Measurements from ENCODE around the gene SCN8A.
"Not testable (repeated sequence)": the region's sequence is repeated elsewhere in the genome, so short reads cannot be mapped to it uniquely, and the experiment has no call there.

SCN8A gene

DNA sequence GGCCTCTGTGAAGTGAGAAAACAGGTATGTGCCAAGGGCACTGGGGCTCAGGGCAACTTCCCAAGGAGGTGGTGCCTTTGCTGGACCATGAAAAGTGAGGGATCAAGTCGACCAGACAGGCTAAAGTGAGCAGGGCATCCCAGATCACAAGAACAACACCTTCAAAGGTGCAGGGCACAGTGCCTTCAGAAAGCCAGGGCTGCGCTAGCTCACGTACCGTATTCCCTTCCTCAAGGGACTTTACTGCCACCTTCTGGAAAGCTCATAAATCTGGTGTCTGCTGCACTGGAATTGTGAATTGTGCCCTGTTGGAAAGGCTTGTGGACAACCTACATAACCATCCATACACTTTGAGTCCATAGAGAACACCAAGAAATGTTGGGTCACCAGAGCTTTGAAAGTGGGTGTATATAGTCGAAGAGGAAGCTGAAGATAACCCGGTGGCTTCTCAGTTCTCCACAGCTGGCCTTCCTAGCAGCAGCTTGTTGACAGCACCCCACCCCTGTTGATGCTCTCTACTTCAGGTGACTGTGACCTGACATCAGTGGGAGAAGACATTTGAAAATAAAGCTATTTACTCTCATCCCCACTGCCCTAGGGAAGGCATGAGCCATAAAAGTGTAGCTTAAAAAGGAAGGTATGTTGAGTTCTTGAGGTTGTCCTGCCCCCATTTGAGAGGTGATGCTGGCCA lies 233.0 kb downstream of the SCN8A start:
- no peak overlapping the region for H3K27ac ChIP-seq
- DNase-seq (ENCODE audit: low read depth, low spot score) = peak; percentile 31

DNA sequence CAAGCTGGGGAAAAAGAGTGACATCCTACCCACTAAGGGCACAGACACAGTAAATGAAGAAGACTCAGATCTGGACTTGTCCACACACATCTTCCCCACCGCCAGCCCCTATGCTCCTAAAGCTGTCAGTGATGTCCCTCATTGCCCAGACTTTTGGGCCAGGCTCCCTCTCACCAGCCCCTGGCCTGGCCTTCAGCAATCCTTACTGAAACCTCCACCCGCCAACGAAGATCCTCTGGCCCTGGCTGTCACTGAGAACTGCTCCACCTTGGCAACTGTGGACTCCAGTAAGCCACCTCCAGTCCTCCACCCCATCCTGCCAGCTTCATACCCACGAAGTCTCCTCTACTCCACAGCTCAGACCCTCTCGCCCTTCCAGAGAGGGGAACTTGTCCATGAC lies 234.2 kb downstream of the SCN8A start:
- no peak overlapping the region for H3K27ac ChIP-seq
- DNase-seq (ENCODE audit: low read depth, low spot score) = no peak

DNA sequence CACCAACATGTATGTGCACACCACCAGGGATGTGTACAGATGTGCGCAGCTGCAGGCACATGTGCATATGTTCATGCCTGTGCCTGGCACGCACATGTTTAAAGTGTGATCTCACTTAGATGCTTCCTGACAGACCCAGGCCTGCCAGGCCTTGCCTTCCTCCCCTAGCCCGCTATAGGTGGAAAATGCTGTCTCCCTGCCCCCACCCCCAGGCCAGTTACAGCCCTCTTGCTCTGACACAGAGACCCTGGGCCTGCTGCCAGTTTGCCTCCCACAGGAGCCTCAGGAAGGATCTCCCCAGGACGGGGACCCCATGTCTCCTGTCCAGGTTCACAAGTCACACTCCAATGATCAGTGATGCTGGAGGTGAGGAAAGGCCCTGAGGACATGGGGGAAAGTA lies 235.8 kb downstream of the SCN8A start:
- no peak for DNase-seq (ENCODE audit: low read depth, low spot score)
- no peak overlapping the region for H3K27ac ChIP-seq

DNA sequence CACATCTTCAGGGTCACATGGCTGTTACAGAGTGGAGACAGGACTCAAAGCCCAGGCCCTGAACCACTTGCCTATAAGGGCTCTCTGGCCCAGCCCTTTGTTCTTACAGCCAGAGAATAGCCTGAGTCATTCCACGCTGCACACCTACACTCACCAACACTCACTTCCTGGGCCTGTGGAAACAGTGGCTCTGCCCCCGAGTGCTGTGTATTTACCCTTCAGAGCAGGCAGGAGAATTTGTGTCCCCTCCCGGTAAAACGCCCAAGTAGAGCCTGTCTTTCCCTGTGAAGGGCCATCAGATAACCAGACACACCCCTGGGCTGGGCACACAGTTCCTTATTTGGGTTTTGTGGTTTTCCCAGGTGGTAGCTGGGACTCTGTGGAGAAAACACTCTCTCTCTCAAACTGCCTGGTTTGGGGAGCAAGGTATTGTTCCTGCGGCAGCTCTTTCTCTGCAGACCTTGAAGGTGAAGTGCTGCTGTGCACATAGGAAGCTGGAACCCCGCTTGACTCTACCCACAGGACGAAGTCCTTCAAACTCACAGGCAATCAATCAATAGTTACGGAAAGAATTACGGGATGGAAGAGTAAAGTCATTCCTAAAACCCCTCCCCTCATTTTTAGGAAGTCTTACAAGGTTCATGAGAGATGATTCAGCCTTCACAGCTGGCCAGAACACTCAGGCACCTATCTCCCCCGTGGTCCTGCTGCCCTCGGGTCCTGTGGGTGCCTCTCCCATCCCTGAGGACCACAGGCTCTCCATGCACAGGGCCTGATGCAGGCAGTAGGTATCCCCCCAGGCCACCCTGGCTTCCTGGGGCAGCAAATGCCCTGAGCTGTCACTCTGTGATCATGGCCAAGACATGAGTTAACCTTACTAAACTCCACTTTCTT lies 237.1 kb downstream of the SCN8A start:
- DNase-seq (ENCODE audit: low read depth, low spot score) = peak; percentile 66
- peak overlapping the region; percentile 38 for H3K27ac ChIP-seq

DNA sequence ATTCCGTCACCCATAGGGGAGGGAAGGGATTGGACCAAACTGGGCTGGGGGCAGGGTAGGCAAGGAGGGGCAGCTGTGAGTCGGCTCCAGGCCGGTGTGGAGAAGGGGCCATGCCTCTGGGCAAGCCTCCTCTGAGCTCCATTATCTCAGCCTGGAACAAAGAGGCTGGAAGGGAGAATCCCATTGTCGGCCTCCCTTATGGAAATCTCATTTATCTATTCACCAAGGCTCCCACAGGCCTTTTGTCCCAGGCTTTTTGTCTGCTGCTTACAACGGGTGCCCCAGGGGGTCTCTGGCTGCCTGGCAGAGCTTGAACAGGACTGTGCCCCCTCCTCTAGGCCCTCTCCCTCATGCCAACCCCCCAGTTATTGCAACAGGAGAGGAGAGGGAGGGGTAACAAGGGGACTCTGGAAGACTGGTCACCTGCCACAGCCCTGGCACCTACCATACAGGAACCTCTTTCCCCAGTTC lies 238.0 kb downstream of the SCN8A start:
- H3K27ac ChIP-seq = no peak overlapping the region
- no peak for DNase-seq (ENCODE audit: low read depth, low spot score)

DNA sequence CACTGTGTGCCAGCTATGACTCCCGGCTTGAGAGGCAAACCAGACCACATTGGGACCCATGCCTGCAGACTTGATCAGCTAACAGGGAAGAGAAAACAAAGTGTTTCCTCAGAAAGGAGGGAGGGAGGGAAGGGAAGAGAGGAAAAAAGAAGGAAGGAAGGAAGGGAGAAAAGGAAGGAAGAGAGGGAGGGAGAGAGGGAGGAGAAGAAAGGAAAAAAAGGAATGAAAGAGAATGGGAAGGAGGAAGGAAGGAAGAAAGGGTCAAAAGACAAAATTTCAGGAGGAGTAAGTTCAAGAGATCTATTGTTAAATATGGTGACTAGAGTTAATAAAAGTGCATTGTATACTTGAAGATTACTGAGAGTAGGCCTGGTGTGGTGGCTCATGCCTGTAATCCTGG lies 238.6 kb downstream of the SCN8A start:
- no peak overlapping the region for H3K27ac ChIP-seq
- DNase-seq (ENCODE audit: low read depth, low spot score) = no peak

DNA sequence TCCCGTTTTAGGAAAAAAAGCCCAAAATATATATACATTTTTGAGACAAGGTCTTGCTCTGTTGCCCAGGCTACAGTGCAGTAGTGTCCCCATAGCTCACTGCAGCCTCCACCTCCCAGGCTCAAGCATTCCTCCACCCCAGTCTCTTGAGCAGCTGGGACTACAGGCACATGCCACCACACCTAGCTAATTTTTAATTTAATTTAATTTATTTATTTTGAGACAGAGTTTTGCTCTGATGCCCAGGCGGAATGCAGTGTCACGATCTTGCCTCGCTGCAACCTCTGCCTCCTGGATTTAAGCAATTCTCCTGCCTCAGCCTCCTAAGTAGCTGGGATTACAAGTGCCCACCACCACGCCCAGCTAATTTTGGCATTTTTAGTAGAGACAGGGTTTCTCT lies 240.8 kb downstream of the SCN8A start:
- not testable (repeated sequence) for DNase-seq (ENCODE audit: low read depth, low spot score); H3K27ac ChIP-seq

DNA sequence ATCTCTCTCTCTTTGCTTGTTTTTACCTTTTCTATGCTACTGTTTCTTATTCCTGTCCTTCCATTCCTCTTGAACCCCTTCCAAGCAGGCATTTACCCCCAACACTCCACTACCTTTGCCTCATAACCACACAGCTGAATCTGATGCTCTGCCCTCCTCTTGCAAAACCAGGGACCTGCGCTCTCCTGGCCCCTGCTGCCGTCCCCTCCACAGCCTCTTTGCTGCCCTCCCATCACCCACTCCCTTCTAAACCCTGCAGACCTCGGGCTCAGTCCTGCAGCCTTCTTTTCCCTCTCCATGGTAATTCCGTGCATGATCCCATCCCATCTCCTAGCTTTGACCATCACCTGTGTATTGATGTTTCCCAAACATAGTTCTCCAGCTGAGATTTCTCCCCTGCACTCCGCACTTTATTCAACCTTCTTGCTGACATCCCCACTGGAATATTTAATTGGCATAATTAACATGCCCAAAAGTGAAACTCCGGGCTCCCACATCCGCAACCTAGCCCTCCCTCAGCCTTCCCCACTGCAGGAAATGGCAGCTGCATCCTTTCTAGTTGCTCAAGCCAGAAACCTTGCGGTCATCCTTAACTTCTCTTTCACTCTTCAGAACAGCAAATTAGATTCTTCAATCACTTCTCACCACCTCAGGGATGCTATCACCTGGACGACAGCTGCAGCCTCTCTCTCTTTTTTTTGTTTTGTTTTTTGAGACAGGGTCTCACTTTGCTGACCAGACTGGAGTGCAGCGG lies 241.5 kb downstream of the SCN8A start:
- H3K27ac ChIP-seq = no peak overlapping the region
- no peak for DNase-seq (ENCODE audit: low read depth, low spot score)

DNA sequence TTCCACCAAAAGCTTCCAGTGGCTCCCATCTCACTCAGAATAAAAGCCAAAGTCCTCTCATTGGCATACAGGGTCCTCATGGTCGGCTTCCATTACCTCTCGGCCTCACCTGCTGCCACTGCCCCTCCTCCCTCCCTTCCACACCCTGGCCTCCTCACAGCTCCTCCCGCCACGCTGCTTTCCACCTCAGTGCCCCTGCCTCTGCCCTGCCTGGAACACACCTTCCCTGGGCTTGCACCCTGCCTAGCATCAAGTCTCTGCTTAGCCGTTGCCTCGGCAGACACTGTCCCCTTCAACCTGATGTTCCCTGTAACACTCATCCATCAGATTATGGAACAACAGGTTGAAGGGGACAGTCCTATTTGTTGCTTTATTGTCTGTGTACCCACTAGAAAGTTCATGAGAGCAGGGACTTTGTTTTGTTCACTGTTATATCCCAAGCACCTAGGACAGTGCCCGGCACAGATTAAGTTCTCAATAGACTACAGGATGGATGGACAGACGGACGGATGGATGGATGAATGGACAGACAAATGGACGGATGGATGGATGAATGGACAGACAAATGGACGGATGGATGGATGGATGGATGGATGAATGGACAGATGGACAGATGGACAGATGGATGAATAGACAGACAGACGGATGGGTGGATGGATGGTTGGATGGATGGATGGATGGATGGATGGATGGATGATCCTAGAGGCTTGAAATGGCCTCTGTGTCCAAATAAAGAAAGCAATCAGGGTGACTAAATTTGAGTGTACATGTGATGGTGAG lies 242.6 kb downstream of the SCN8A start:
- no peak for DNase-seq (ENCODE audit: low read depth, low spot score)
- no peak overlapping the region for H3K27ac ChIP-seq

DNA sequence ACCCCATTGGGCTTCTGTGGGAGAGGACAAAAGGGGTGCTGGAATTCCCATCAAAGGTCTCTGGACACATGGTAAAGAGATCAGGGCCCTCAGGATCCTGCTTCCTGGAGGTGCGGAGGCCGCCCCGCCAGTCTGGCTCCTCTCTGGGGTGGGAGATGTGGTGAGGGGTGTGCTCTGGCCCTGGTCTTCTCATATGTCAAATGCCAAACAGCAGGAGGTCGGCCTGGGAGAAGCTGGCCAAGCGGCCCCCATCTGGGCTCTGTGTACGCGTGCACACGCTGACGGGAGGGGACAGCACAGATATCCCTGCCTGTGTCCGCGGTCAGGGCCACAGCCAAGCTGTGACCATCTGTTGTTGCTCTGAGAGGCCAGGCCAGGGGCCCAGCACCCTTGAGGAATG lies 243.4 kb downstream of the SCN8A start:
- no peak for DNase-seq (ENCODE audit: low read depth, low spot score)

DNA sequence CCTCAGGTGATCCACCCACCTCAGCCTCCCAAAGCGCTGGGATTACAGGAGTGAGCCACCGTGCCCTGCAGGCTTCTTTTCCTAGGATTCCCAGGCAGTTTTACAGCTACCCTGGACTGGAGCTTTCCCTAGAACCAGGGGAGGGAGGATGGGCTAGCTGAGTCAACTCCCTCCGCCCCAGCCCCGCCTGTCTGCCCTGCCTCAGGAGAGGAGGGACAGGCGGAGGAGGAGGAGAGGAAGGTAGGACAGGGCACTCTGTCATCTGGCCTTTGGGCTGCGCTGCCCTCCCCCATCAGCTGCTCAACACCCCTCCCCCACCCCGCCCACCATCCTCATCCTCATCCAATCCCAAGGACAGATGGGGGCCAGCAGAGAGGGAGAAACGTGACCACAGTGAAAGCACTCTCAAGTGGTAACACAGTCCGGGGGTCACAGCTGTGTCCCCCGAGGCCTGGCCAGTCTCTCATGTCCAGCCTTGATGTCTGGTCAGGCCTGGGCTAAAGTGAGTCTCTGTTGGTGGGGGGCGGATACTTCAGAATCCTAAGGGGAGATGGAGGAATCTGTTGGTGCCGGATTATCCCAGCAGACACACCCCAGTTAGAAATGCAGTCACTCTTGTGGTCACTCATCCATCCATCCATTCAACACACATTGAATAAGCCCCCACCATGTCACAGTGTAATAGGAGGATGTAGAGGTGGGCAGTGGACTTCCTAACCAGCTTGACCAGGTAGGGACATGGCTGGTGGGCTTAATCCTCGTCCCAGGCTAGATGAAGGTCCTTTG lies 245.2 kb downstream of the SCN8A start:
- no peak overlapping the region for H3K27ac ChIP-seq
- no peak for DNase-seq (ENCODE audit: low read depth, low spot score)

More for the DNA sequence above, 243.4 kb downstream of the SCN8A start:
- H3K27ac ChIP-seq = no peak overlapping the region

DNA sequence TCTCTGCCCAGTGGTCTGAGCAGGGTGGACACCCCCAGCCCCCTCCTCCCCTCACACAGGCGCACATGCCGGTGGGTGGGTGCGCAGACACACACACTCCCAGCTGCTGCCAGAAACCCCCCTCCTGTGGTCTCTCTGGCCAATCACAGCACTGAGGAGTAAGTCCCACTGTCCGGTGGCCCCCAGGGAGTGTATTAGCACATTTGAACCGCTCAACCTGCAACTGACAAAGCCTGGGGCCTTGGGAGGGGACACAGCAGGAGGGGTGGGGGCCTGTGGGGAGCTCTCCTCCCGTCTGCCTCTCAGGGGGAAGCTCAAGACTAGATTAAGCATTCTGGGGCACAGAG lies 245.8 kb downstream of the SCN8A start:
- DNase-seq (ENCODE audit: low read depth, low spot score) = no peak
- no peak overlapping the region for H3K27ac ChIP-seq

DNA sequence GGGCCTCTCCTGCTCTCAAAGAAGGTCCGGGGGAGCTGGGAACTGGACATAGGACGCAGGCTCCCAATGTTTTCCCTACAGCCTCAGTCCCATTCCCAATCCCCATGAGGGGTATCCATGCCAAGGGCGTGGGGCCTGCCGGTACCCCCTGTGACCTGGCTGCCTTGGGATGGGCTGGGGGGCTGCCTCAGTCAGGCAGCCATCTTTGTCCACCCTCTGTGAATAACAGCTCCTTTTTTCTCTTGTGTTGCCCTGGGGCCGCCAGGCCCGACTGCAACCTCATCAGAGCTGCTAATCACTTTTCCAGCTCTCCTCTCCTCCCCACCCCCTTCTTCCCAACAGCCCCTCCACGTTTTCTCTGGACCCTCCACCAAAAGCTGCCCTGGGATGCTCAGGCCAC lies 246.3 kb downstream of the SCN8A start:
- no peak overlapping the region for H3K27ac ChIP-seq
- DNase-seq (ENCODE audit: low read depth, low spot score) = no peak

DNA sequence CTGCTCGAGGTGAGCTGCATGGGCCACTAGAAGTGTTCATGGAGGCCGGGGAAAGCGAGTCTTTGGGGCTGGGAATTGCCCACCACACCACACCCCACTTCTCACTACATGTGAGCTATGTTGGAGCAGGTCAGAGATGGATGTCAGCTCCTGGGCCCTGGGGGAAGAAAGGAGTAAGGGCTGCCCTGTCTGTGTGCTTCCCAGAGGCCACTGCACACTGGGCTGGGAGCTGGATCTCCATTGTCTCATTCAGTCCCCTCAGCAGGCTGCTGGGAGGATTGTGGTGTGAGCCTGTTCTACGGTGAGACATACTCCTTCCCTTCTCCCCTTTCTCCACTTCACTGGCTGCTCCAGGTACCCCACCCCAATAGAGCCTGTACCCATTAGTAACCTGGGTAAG lies 247.0 kb downstream of the SCN8A start:
- H3K27ac ChIP-seq = no peak overlapping the region
- no peak for DNase-seq (ENCODE audit: low read depth, low spot score)

DNA sequence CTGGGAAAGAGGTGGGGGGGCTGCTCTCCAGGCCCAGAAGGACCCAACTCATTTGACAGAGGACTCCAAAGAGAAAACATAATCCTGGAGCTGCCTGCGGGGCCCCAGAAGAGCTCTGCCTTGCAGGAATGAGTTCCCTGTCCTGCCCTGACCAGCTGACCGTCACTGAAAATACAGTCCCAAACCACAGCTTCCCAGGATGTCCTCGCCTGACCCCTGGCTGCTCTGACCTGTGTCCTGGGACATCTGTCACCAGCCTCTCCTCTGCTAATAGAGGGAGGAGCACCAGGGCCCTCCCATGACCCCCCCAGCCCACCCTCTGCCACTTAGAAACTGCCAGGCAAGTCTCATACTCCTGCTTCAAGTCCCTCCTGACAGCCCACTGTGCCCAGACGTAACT lies 247.7 kb downstream of the SCN8A start:
- DNase-seq (ENCODE audit: low read depth, low spot score) = no peak
- H3K27ac ChIP-seq = no peak overlapping the region

DNA sequence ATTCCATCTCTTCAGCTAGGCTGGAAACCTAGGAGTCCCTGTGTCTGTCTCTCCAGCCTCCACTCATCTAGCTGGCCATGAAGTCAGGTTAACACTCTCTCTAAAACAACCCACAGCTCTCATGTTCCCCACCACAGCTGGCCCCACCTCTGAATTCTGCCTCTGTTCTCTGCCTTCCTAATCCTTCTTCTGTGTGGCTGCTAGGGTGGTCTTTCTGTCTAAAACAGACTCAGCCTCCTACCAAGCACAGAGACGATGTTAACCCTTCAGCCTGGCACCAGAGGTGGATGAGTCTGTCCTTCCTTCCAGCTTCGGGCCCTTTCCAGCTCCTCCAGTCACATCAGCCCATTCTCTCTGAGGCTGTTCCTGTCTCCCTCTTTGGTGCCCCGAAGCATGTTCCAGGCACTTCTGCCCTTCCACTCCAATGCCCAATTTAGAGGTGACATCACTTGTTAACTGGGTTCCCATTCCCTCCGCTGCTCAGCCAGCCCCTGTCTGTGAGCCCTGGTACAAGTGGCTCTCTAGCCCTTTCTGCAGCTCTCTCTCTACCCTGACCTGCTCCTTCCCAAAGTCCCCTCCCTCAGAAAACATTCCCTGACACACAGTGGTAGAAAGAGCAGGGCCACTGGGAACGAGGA lies 248.4 kb downstream of the SCN8A start:
- no peak for DNase-seq (ENCODE audit: low read depth, low spot score)
- no peak overlapping the region for H3K27ac ChIP-seq

DNA sequence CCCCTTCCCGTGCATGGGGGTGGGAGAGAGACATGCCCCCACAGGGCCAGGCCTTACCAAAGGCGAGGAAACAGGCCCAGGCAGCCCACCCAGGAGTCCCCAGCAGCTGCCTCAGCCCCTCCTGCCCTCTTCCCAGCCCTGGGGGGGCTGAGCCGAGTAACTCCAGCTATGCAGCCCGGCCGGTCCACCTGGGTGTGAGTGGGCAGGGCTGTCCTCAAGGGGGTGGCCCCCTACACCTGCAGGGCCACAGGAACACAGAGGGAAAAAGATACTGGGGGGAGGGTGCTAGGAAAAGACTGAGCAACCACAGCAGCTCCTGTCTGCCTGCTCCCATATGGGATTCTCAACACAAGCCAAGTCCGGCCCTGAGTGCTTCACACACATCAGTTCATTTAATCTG lies 249.9 kb downstream of the SCN8A start:
- no peak overlapping the region for H3K27ac ChIP-seq
- no peak for DNase-seq (ENCODE audit: low read depth, low spot score)

DNA sequence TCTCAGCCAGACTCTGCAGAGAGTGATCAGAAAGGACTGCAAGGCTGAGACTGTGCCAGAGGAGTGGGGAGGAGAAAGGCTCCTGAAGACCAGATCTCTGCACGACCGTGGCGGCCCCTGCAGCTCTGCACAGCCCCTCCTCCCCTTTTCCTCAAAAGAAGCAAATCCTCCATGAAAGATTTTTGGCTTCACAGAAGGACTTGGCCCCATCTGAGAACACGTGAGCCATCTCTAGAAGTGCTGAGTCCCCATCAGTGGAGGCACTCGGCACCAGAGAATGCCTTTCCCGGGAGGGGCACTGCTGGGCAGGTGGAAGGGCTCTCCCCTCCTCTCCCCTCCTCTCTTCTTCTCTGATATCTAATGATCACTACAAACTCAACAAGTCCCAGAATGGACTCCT lies 250.7 kb downstream of the SCN8A start:
- DNase-seq (ENCODE audit: low read depth, low spot score) = no peak
- H3K27ac ChIP-seq = no peak overlapping the region

DNA sequence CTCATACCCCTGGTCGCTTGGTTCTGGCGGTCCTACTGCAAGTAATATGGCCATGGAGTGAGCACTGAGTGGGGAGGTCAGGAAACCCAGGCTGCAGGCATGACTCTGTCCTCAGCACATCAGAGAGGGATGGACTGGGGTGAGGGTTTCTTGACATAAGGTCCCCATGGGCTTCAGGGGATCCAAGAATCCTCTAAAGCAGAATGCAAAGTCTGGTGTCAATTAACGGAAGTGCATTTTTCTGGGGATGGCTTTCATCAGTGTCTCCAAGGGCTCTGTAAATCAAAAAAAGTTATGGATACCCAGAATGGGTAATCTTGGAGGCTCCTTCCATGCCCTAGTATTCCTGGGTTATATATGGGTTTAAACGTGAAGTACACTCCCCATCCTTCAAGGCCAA lies 253.8 kb downstream of the SCN8A start:
- no peak for DNase-seq (ENCODE audit: low read depth, low spot score)
- no peak overlapping the region for H3K27ac ChIP-seq

All from epithelial cell of prostate (primary cell).